ENCODE results near the gene RGS6.
A peak's percentile ranks its signal among the peaks of the same experiment; 100 is the strongest.

RGS6 gene

GRCh38 chr14:72247896-72248465, 315.8 kb downstream of the RGS6 start:
- ATAC-seq: no peak
- DNase-seq: no peak

- DNase-seq (no peak), ATAC-seq (no peak)
These were observed 321.3 kb downstream of the RGS6 start for GRCh38 chr14:72253503-72253902.

- ATAC-seq: no peak
- DNase-seq: no peak
These were observed 322.1 kb downstream of the RGS6 start for GRCh38 chr14:72254202-72254936.

- DNase-seq (no peak), ATAC-seq (no peak)
These were observed 322.8 kb downstream of the RGS6 start for GRCh38 chr14:72254937-72255472.

GRCh38 chr14:72256055-72256454, 323.8 kb downstream of the RGS6 start:
- ATAC-seq: peak; percentile 96
- peak; percentile 22 for DNase-seq

- ATAC-seq: no peak
- no peak for DNase-seq
These were observed 328.8 kb downstream of the RGS6 start for GRCh38 chr14:72261068-72261467.

- ATAC-seq (no peak), DNase-seq (no peak)
These were observed 330.5 kb downstream of the RGS6 start for GRCh38 chr14:72262771-72263170.

- DNase-seq (no peak), ATAC-seq (no peak)
These were observed 332.5 kb downstream of the RGS6 start for GRCh38 chr14:72264716-72265115.

- DNase-seq: no peak
- ATAC-seq: no peak
These were observed 338.0 kb downstream of the RGS6 start for GRCh38 chr14:72270147-72270727.

- no peak for ATAC-seq
- no peak for DNase-seq
These were observed 338.5 kb downstream of the RGS6 start for GRCh38 chr14:72270749-72271148.

- no peak for DNase-seq
- ATAC-seq: no peak
These were observed 343.0 kb downstream of the RGS6 start for GRCh38 chr14:72275242-72275641.

- no peak for DNase-seq
- no peak for ATAC-seq
These were observed 346.1 kb downstream of the RGS6 start for GRCh38 chr14:72278316-72278715.

- no peak for DNase-seq
- no peak for ATAC-seq
These were observed 351.9 kb downstream of the RGS6 start for GRCh38 chr14:72284176-72284575.

- ATAC-seq (no peak), DNase-seq (no peak)
These were observed 358.0 kb downstream of the RGS6 start for GRCh38 chr14:72290241-72290640.

GRCh38 chr14:72291908-72292688, 359.9 kb downstream of the RGS6 start:
- peak; percentile 28 for ATAC-seq

GRCh38 chr14:72292689-72293024, 360.4 kb downstream of the RGS6 start:
- ATAC-seq: no peak

More at GRCh38 chr14:72291908-72292688, 359.9 kb downstream of the RGS6 start:
- DNase-seq: peak; percentile 5

GRCh38 chr14:72301352-72301751, 369.1 kb downstream of the RGS6 start:
- DNase-seq (no peak), ATAC-seq (no peak)

More at GRCh38 chr14:72292689-72293024, 360.4 kb downstream of the RGS6 start:
- DNase-seq: no peak

- ATAC-seq (no peak), DNase-seq (no peak)
These were observed 371.7 kb downstream of the RGS6 start for GRCh38 chr14:72303930-72304329.

GRCh38 chr14:72305561-72305960, 373.3 kb downstream of the RGS6 start:
- ATAC-seq (no peak), DNase-seq (no peak)

GRCh38 chr14:72308967-72309485, 376.8 kb downstream of the RGS6 start:
- DNase-seq: no peak
- no peak for ATAC-seq

- ATAC-seq (no peak), DNase-seq (no peak)
These were observed 378.9 kb downstream of the RGS6 start for GRCh38 chr14:72311116-72311515.

GRCh38 chr14:72311516-72311915, 379.3 kb downstream of the RGS6 start:
- ATAC-seq: no peak
- DNase-seq: no peak
